Measurements from ENCODE around the gene ULK1.
"Not testable (repeated sequence)": the region's sequence is repeated elsewhere in the genome, so short reads cannot be mapped to it uniquely, and the experiment has no call there.

ULK1 gene

GRCh38 chr12:131950182-131950913 is 55.9 kb downstream of the ULK1 start:
- intact Hi-C loops (cut with DNase I) = no loop called here
- peak in 1 of 10 donors; percentile 81 for DNase-seq

GRCh38 chr12:131953810-131954209 is 59.4 kb downstream of the ULK1 start:
- peak in 1 of 10 donors; percentile 17 for DNase-seq
- intact Hi-C loops (cut with DNase I) = not testable (repeated sequence)

GRCh38 chr12:131954460-131954859 is 60.0 kb downstream of the ULK1 start:
- DNase-seq = peak in 1 of 10 donors; percentile 44
- intact Hi-C loops (cut with DNase I) = not testable (repeated sequence)

GRCh38 chr12:131959116-131959515 is 64.7 kb downstream of the ULK1 start:
- intact Hi-C loops (cut with DNase I) = no loop called here
- no peak for DNase-seq

GRCh38 chr12:131959641-131960589 is 65.5 kb downstream of the ULK1 start:
- intact Hi-C loops (cut with DNase I) = no loop called here
- no peak for DNase-seq

- DNase-seq; intact Hi-C loops (cut with DNase I): not testable (repeated sequence)
Measured at GRCh38 chr12:131960590-131961325, 66.3 kb downstream of the ULK1 start.

- DNase-seq; intact Hi-C loops (cut with DNase I): not testable (repeated sequence)
Measured at GRCh38 chr12:131961328-131961727, 66.9 kb downstream of the ULK1 start.

GRCh38 chr12:131962069-131962468 is 67.6 kb downstream of the ULK1 start:
- intact Hi-C loops (cut with DNase I) = no loop called here
- no peak for DNase-seq

- DNase-seq = no peak
- intact Hi-C loops (cut with DNase I) = no loop called here
Measured at GRCh38 chr12:131963381-131963780, 69.0 kb downstream of the ULK1 start.

GRCh38 chr12:131965073-131965472 is 70.7 kb downstream of the ULK1 start:
- intact Hi-C loops (cut with DNase I) = no loop called here
- DNase-seq = no peak

GRCh38 chr12:131971226-131971625 is 76.8 kb downstream of the ULK1 start:
- DNase-seq = no peak
- intact Hi-C loops (cut with DNase I) = no loop called here

Measured in posterior cingulate gyrus (tissue), 11 donors.